Left lung (tissue), 14 donors: ENCODE results near the gene GNPTG. TPM values are rescaled to one million over a fixed set of nuclear protein-coding genes. Genes with fewer than 3 reads are reported as not detected.

Source experiments
- ATAC-seq: fragments of 200-7000 bp; cut with Tn5 transposase; one replicate; pipeline ENCODE4 v1.9.1; 2020; ENCODE audit warnings: moderate library complexity
- DNase-seq, 4 donors: peaks; one replicate each; pipeline ENCODE4 v3.0.0-alpha.2; 2013 to 2020
- H3K27ac ChIP-seq, 2 donors: fragments of 200-600 bp; sonication (generic) in 1 of 2; one replicate each; pipeline versions ENCODE4 v1.5.0 to v1.8.0; 2020 to 2021
- H3K27me3 ChIP-seq, 2 donors: fragments of 200-600 bp; sonication (generic) in 1 of 2; one replicate each; pipeline versions ENCODE4 v1.5.0 to v1.8.0; 2020 to 2021
- H3K36me3 ChIP-seq, 2 donors: fragments of 200-600 bp; sonication (generic) in 1 of 2; one replicate each; pipeline versions ENCODE4 v1.5.0 to v1.8.0; 2020 to 2021
- H3K4me1 ChIP-seq, 2 donors: fragments of 200-600 bp; one replicate each; pipeline ENCODE4 v1.8.0; 2021
- H3K4me3 ChIP-seq, 2 donors: fragments of 200-600 bp; sonication (generic) in 1 of 2; one replicate each; pipeline versions ENCODE4 v1.5.0 to v1.8.0; 2020 to 2021; ENCODE audit warnings: mild to moderate bottlenecking in 1 of 2
- H3K9me3 ChIP-seq, 2 donors: fragments of 200-600 bp; sonication (generic) in 1 of 2; one replicate each; pipeline versions ENCODE4 v1.5.0 to v1.8.0; 2020 to 2021
- intact Hi-C, 2 donors: fragments of 100-400 bp; cut with DNase I; formaldehyde crosslinking; loops; one replicate each; pipeline versions ENCODE4 v1.11.2 to v1.14.2; 2022
- long read RNA-seq, 12 donors: library from polyadenylated mRNA in 2 of 12; unstranded in 2 of 12; transcript quantifications; one replicate each; pipeline ENCODE4 v2.0.0 and lab custom pipeline, GENCODE V29; 2019 to 2026
- polyA plus RNA-seq, 6 donors: library from polyadenylated mRNA; unstranded; fragments of 120-200 nt; gene quantifications; one replicate each; pipeline ENCODE4 v1.2.1, GENCODE V29; 2013; ENCODE audit not compliant: insufficient read length in 6 of 6
- total RNA-seq, 2 donors: library from RNA; stranded (reverse); fragmentation: NEBNext Ultra II Directional; extraction: Animal tissue kit (Norgen Biotek cat#: 25700); gene quantifications; one replicate each; pipeline ENCODE4 v1.2.1, GENCODE V29; 2021
- TF ChIP-seq, protein P1 (sequence below), 2 donors: fragments of 200-600 bp; sonication (generic) in 1 of 2; IDR thresholded peaks; one replicate each; pipeline versions ENCODE4 v1.5.0 to v1.8.0; 2021; ENCODE audit warnings: antibody characterized with exemption in 2 of 2
- donor health status: DM: no; HTN: yes; CAD: no.
- donor health status: DM: no; HTN: no; CAD: no.

GNPTG gene
- 10 to 100 TPM; 74.2 to 97.4 TPM for total RNA-seq
- polyA plus RNA-seq, result 10 to 100 TPM; 32.0 to 55.0 (median 46.2) TPM
- long read RNA-seq, donor 1, transcript GNPTG-201 (11 exons, 1,983 nt), result major isoform, 19 of 75 reads
- long read RNA-seq, donor 1, partial matches to known transcripts, result 55 of 75 reads
- long read RNA-seq, donor 1, other reads (novel, unspliced or antisense), result 0 of 75 reads
- long read RNA-seq, donor 2, transcript GNPTG-201 (11 exons, 1,983 nt), result major isoform, 21 of 29 reads
- long read RNA-seq, donor 2, partial matches to known transcripts, result 8 of 29 reads
- long read RNA-seq, donor 2, other reads (novel, unspliced or antisense), result 0 of 29 reads
- long read RNA-seq, donor 3, transcript GNPTG-201 (11 exons, 1,983 nt), result major isoform, 34 of 40 reads
- long read RNA-seq, donor 3, partial matches to known transcripts, result 5 of 40 reads
- long read RNA-seq, donor 3, other reads (novel, unspliced or antisense), result 0 of 40 reads
- long read RNA-seq, donor 4, transcript GNPTG-201 (11 exons, 1,983 nt), result major isoform, 127 of 149 reads
- long read RNA-seq, donor 4, partial matches to known transcripts, result 10 of 149 reads
- long read RNA-seq, donor 4, other reads (novel, unspliced or antisense), result 12 of 149 reads
- long read RNA-seq, donor 5, transcript GNPTG-201 (11 exons, 1,983 nt), result major isoform, 24 of 31 reads
- long read RNA-seq, donor 5, partial matches to known transcripts, result 6 of 31 reads
- long read RNA-seq, donor 5, other reads (novel, unspliced or antisense), result 0 of 31 reads
- long read RNA-seq, donor 6, transcript GNPTG-201 (11 exons, 1,983 nt), result major isoform, 27 of 66 reads
- long read RNA-seq, donor 6, partial matches to known transcripts, result 37 of 66 reads
- long read RNA-seq, donor 6, other reads (novel, unspliced or antisense), result 0 of 66 reads
- long read RNA-seq, donor 7, transcript GNPTG-201 (11 exons, 1,983 nt), result major isoform, 18 of 19 reads
- long read RNA-seq, donor 7, partial matches to known transcripts, result 0 of 19 reads
- long read RNA-seq, donor 7, other reads (novel, unspliced or antisense), result 0 of 19 reads
- long read RNA-seq, donor 8, transcript GNPTG-201 (11 exons, 1,983 nt), result major isoform, 16 of 28 reads
- long read RNA-seq, donor 8, partial matches to known transcripts, result 7 of 28 reads
- long read RNA-seq, donor 8, other reads (novel, unspliced or antisense), result 0 of 28 reads
- long read RNA-seq, donor 9, result 0 reads
- long read RNA-seq, donor 10, transcript GNPTG-201 (11 exons, 1,983 nt), result major isoform, 110 of 134 reads
- long read RNA-seq, donor 10, partial matches to known transcripts, result 12 of 134 reads
- long read RNA-seq, donor 10, other reads (novel, unspliced or antisense), result 12 of 134 reads
- long read RNA-seq, donor 11, result 0 reads
- long read RNA-seq, donor 12, transcript GNPTG-201 (11 exons, 1,983 nt), result major isoform, 30 of 38 reads
- long read RNA-seq, donor 12, partial matches to known transcripts, result 6 of 38 reads
- long read RNA-seq, donor 12, other reads (novel, unspliced or antisense), result 0 of 38 reads

DNA sequence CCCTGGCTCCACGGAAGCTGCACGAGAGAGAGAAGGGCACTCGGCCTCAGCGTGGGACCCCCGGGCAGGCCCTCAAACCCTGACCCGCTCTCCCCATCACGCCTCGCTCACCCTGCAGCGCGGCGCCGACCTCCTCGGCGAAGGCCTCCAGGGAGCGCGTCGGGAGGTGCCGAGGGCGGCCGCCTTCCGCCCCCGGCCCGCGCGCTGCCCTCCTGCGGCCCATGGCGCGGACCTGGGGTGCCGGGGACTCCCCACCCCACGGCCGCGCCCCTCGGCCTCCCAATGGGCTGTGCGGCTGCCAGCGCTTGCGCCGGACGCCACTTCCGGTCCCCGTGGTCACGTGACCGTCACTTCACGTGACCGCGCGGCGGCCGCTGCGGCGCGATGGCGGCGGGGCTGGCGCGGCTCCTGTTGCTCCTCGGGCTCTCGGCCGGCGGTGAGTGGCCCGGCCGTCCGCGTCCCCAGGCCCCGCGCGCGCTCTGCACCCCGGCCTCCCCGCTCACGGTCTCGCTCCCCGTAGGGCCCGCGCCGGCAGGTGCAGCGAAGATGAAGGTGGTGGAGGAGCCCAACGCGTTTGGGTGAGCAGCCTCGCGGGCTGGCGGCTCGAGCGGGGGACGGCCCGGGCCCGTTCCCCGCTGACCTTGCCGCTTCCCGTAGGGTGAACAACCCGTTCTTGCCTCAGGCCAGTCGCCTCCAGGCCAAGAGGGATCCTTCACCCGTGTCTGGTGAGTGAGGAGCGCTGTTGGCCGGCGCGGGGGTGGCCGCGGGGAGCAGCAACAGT is at the start of gene GNPTG, which contains the start of gene TSR3:
GNPTG (plus strand) TSS at position 350 of the 781 bp plus-strand sequence; CDS start at position 385, 35 bp downstream.
TSR3 (minus strand) TSS at position 297 of the 781 bp plus-strand sequence; CDS start at position 223, 74 bp downstream.
- Histone ChIP-seq H3K4me3 (peak within 1 kb of the TSS; percentile 99 to 100), H3K27ac (peak within 1 kb of the TSS in 1 of 2 donors; percentile 74), H3K9me3 (no peaks in the 10 kb centered on the region), H3K4me1 (peaks cover 8 to 41% of the 10 kb centered on the region in 2 donors), H3K27me3 (no peaks in the 10 kb centered on the region), H3K36me3 (peaks cover 0 to 35% of the 10 kb centered on the region in 2 donors)
- TF ChIP-seq, protein P1, sequence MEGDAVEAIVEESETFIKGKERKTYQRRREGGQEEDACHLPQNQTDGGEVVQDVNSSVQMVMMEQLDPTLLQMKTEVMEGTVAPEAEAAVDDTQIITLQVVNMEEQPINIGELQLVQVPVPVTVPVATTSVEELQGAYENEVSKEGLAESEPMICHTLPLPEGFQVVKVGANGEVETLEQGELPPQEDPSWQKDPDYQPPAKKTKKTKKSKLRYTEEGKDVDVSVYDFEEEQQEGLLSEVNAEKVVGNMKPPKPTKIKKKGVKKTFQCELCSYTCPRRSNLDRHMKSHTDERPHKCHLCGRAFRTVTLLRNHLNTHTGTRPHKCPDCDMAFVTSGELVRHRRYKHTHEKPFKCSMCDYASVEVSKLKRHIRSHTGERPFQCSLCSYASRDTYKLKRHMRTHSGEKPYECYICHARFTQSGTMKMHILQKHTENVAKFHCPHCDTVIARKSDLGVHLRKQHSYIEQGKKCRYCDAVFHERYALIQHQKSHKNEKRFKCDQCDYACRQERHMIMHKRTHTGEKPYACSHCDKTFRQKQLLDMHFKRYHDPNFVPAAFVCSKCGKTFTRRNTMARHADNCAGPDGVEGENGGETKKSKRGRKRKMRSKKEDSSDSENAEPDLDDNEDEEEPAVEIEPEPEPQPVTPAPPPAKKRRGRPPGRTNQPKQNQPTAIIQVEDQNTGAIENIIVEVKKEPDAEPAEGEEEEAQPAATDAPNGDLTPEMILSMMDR (IDR thresholded peaks at IDR 0.05), result no peak
- DNase-seq (peak; percentile 81 to 96 (median 90)), ATAC-seq (peak; percentile 88)
- intact Hi-C loops, result no loop called here

DNA sequence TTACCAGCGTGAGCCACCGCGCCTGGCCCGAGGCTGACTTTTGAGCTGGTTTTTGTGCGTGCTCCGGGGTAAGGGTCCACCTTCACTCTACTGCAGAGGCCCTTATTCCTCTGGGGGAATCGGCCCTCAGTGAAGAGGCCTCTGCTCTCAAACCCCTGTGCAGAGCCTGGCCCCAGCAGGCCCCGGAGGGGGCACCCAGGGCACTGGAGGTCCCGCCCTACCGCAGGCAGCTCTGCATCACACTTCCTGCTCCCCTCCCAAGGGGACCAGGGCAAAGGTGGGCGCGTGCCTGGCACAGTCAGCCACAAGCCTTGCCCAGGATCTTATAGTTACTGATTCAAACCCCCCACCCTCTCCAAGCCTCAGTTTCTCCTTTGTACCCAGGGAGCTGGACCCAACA is 45.9 kb upstream of the GNPTG start:
- peaks cover 5 to 18% of the 10 kb centered on the region in 2 donors for H3K4me1 ChIP-seq
- intact Hi-C loops, result no loop called here
- no peak for DNase-seq
- H3K27ac ChIP-seq, result no peak overlapping the region
- TF ChIP-seq, protein P1 (IDR thresholded peaks at IDR 0.05), result no peak
- H3K36me3 ChIP-seq, result no peaks in the 10 kb centered on the region
- ATAC-seq, result no peak
- H3K4me3 ChIP-seq, result no peak overlapping the region
- H3K27me3 ChIP-seq, result peaks cover 0 to 21% of the 10 kb centered on the region in 2 donors
- no peaks in the 10 kb centered on the region for H3K9me3 ChIP-seq

DNA sequence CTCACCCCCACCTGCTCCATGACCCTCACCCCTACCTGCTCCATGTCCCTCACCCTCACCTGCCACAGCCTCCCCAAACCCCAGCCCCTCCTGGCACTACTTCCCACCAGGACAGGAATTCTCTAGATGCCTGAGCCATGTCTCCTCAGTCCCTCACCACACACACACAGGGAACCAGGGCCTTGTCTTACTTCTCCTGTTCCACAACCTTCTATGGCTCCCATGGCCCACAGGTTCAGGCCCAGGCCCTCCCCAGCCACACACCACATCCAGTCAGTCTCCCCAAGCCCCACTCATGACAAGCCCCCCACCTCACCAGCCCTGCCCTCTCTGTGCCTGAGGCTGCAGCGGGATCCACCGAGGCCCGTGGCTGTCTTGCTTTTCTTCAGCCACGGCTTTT is 45.4 kb upstream of the GNPTG start:
- TF ChIP-seq, protein P1 (IDR thresholded peaks at IDR 0.05), result no peak
- DNase-seq (no peak), ATAC-seq (no peak)
- Histone ChIP-seq H3K27ac (no peak overlapping the region), H3K4me1 (peaks cover 11 to 19% of the 10 kb centered on the region in 2 donors), H3K4me3 (no peak overlapping the region), H3K36me3 (no peaks in the 10 kb centered on the region), H3K9me3 (no peaks in the 10 kb centered on the region), H3K27me3 (peaks cover 0 to 16% of the 10 kb centered on the region in 2 donors)
- intact Hi-C loops, result no loop called here
